GM23338 (cell line): ENCODE measurements around the gene ISLR2.

ENCODE experiments used
- EZH2 ChIP-seq: fragments of 200-600 bp; sonication (generic); IDR thresholded peaks from one replicate; pipeline ENCODE4 v1.8.0; 2017; ENCODE audit warnings: antibody characterized with exemption, mild to moderate bottlenecking, low read depth; ENCODE audit not compliant: unreplicated experiment
- EZH2phosphoT487 ChIP-seq: fragments of 200-600 bp; sonication (generic); IDR thresholded peaks from one replicate; pipeline ENCODE4 v1.8.1; 2018; ENCODE audit warnings: antibody characterized with exemption; ENCODE audit not compliant: unreplicated experiment
- JUNB ChIP-seq: IDR thresholded peaks from one replicate; pipeline ENCODE4 v1.6.1; 2016; ENCODE audit warnings: antibody characterized with exemption; ENCODE audit not compliant: unreplicated experiment
- POLR2AphosphoS5 ChIP-seq: IDR thresholded peaks from 2 replicates; pipeline ENCODE4 v1.6.1; 2016; ENCODE audit warnings: antibody characterized with exemption, low read depth
- TF ChIP-seq, protein P1 (sequence below), 2 experiments: fragments of 200-600 bp in 1 of 2; sonication (generic) in 1 of 2; conservative IDR thresholded peaks; 2 replicates each; pipeline versions ENCODE4 v1.5.1 to v1.6.1; 2016 to 2017; ENCODE audit warnings: antibody characterized with exemption in 2 of 2, low read depth in 2 of 2, mild to moderate bottlenecking in 2 of 2, moderate library complexity in 1 of 2

DNA sequence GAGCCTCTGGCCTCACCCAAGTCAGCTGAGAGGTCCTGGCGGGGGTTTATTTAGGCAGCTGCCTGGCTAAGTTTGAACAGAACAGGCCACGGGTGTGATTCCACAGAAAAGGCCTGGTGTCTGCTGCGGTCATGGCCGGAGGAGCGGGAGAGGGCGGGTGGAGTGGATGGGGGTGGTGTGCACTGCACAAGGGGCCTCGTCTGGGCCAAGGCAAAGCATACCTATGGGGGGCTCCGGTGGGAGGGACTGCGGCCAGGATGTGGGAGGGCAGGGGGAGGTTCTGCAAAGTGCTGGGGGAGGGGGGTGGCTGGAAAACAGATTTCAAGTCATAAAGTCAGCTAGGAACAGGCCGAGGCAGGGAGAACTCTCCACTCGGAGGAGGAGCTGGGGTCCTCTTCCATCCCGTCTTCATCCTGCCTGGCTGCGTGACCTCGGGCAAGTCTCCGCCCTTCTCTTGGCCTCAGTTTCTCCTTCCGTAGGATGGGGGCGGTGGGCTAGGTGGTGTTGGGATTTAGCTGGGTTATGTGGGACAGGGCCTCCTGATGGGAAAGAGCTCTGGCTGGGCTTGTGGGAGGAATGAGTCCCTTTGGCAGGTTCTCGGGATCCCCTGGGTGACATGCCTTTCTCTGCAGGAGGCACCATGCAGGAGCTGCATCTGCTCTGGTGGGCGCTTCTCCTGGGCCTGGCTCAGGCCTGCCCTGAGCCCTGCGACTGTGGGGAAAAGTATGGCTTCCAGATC, 44.0 kb downstream of the ISLR2 start:
- TF ChIP-seq, protein P1, sequence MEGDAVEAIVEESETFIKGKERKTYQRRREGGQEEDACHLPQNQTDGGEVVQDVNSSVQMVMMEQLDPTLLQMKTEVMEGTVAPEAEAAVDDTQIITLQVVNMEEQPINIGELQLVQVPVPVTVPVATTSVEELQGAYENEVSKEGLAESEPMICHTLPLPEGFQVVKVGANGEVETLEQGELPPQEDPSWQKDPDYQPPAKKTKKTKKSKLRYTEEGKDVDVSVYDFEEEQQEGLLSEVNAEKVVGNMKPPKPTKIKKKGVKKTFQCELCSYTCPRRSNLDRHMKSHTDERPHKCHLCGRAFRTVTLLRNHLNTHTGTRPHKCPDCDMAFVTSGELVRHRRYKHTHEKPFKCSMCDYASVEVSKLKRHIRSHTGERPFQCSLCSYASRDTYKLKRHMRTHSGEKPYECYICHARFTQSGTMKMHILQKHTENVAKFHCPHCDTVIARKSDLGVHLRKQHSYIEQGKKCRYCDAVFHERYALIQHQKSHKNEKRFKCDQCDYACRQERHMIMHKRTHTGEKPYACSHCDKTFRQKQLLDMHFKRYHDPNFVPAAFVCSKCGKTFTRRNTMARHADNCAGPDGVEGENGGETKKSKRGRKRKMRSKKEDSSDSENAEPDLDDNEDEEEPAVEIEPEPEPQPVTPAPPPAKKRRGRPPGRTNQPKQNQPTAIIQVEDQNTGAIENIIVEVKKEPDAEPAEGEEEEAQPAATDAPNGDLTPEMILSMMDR (conservative IDR thresholded peaks at IDR 0.05; ENCODE audit: low read depth in 2 of 2), result no peak
- TF ChIP-seq JUNB, result no peak
- no peak for TF ChIP-seq POLR2AphosphoS5
- no peak for TF ChIP-seq EZH2phosphoT487
- TF ChIP-seq EZH2, result no peak
